SK-N-MC (cell line): ENCODE data around the gene MAFB.

Experiments used
- DNase-seq: peaks from one replicate; pipeline ENCODE4 v3.0.0-alpha.2; 2011; ENCODE audit warnings: low read depth, low spot score
- H3K27ac ChIP-seq: fragments of 200-600 bp; sonication (generic); 2 replicates; pipeline ENCODE4 v1.5.1; 2016; ENCODE audit warnings: mixed run types
- H3K36me3 ChIP-seq: fragments of 200-600 bp; sonication (generic); 2 replicates; pipeline ENCODE4 v1.6.1; 2017; ENCODE audit warnings: antibody characterized with exemption, low read length, mixed read lengths; ENCODE audit not compliant: insufficient read depth
- H3K4me3 ChIP-seq: fragments of 200-600 bp; sonication (generic); 2 replicates; pipeline ENCODE4 v1.5.1; 2016
- H3K9ac ChIP-seq: fragments of 200-600 bp; sonication (generic); 2 replicates; pipeline ENCODE4 v1.8.0; 2017; ENCODE audit warnings: mixed run types, mixed read lengths; ENCODE audit not compliant: insufficient read length
- H3K9me3 ChIP-seq: fragments of 200-600 bp; sonication (generic); 2 replicates; pipeline ENCODE4 v1.6.1; 2017; ENCODE audit warnings: low read depth, mild to moderate bottlenecking, antibody characterized with exemption, low read length, moderate library complexity, mixed read lengths
- EZH2 ChIP-seq: fragments of 200-600 bp; sonication (generic); IDR thresholded peaks from one replicate; pipeline ENCODE4 v1.6.1; 2017; ENCODE audit warnings: antibody characterized with exemption
- FOXP2 ChIP-seq: optimal IDR thresholded peaks from 2 replicates; pipeline ENCODE3; 2011; ENCODE audit warnings: mild to moderate bottlenecking, moderate library complexity; ENCODE audit not compliant: insufficient read depth; ENCODE audit errors: extremely low read length, control extremely low read depth
- POLR2AphosphoS5 ChIP-seq: IDR thresholded peaks from 2 replicates; pipeline ENCODE4 v1.6.1; 2012; ENCODE audit warnings: mild to moderate bottlenecking, low read depth, low read length, borderline replicate concordance

The MAFB gene

DNA sequence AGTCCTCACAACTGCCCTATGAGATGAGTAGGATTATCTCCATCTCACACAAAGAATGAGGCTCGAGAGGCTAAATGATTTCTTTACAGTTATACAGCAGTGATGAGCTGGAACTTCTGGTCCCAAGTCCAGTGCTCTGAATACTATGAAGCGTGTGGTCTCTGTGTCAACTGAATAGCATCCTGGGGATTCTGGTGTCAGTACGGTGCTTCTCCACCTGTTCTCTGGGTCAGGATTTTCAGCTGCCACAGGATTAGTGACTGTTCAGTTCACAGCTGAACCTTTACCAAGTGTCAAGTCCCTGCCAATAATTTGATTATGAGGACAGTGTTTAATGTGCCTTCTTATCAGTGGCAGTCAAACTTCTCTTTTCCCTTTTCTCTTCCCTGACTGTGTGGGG, 5.2 kb upstream of the MAFB start:
- no peak overlapping the region for H3K9ac ChIP-seq
- DNase-seq: no peak
- no peaks in the 10 kb centered on the region for H3K36me3 ChIP-seq
- H3K9me3 ChIP-seq: no peaks in the 10 kb centered on the region
- no peak overlapping the region for H3K27ac ChIP-seq
- TF ChIP-seq POLR2AphosphoS5 (no peak), FOXP2 (no peak), EZH2 (no peak)
- no peak overlapping the region for H3K4me3 ChIP-seq

DNA sequence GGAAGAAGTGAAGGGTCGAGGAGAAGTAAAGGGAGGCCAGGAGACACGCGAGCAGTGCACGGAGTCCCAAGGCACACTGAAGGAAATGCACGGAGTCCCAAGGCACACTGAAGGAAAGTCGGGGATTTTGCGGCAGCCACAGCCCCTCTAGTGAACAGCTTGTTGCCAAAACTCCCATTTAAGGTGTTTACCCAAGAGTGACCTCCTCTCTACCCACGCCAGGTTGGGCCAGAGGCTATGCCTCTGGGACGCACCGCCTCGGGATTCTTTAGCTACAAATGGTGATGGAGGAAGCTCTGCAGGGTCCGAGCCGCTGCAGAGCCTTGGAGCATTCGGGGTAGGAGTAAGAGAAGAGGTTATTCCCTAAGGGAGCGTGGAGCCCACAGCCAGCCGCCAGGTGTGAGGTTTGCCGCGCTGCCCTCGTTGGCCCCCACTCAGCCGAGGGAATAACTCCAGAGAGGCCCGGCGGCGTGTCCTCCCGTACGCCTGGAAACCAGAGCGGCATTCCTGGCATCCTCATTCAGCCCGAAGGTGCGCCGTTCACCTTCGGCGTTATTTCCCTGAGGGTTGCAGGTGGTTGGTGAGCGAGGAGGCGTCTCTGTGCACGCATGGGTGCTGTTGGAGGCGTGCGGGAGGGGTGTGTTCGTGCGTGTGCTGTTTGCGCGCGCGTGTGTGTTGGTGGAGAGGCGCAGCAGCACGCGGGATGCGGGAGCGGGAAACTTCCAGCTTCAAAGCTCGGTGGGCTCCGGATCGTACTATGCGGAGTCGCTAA, 3.4 kb upstream of the MAFB start:
- Histone ChIP-seq H3K4me3 (no peak overlapping the region), H3K9me3 (no peaks in the 10 kb centered on the region), H3K9ac (no peak overlapping the region), H3K36me3 (peaks cover 10% of the 10 kb centered on the region), H3K27ac (no peak overlapping the region)
- TF ChIP-seq EZH2: no peak
- TF ChIP-seq POLR2AphosphoS5: no peak
- TF ChIP-seq FOXP2: no peak
- DNase-seq: no peak

DNA sequence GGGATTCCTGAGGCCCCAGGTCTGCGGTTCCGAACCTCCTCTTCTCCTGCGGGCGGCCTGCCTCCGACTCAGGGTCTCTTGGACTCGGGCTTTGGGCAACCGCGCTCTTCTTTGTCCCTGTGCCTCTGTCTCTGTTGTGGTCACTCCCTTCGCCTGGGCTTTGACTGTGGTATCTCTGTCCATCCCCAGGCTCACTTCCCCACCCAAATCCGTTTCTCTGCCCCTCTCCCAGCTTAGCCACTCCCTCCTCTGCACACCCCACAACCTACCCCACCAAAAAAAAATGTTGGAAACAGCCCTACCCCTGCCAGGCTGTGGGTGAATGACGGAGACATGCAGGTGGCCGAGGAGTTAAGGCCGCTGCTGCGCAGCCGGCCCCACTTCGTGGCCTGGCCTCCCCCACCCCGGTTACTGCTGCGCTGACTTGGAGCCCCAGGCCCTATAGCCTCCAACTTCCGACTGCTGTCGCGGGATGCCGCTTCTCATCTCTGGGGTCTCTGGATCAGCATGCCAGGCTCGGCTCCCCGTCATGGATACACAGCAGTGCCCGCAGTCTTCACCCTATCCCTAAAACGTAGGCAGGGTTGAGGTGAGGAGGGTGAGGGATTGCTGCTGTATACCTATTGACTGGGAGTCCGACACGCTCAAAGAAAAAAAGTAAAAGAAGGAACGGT, 2.7 kb upstream of the MAFB start:
- H3K9me3 ChIP-seq: no peaks in the 10 kb centered on the region
- H3K9ac ChIP-seq: no peak overlapping the region
- no peak overlapping the region for H3K4me3 ChIP-seq
- no peak for DNase-seq
- TF ChIP-seq POLR2AphosphoS5 (no peak), FOXP2 (no peak)
- peaks cover 18% of the 10 kb centered on the region for H3K36me3 ChIP-seq
- H3K27ac ChIP-seq: no peak overlapping the region

DNA sequence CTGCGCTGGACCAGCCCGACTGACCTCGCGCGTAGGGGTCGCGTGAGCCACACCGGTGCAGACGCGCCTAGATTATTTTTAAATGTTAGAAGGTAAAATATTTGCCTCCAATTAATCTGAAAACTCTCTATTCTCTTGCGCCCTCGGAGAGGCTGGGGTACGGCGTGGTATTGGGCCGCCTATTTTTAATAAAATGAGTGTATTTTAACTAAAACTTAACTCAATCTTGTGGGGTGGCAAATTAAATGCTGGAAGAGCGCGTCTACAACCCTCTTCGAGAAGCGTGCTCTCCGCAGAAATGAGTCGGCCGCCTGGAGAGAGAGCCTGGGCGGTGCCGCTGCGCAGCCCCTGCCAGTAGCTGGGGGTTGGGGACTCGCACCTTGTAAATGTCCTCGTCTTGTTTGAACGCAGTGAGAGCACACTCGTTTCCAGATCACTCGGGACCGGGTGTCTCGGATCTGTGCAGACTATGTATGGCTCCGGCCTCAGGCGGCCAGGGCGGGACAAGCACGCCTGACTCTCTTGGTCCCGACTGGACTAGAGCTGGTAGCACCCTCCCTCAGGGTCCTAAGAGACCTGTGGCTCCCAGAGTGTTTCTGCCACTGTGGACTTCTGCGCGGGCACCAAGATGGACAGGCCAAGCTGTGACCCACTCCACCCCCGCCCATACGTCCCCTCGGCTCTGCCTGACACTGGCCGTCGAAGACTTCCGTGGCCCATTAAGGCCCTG, 2.0 kb upstream of the MAFB start:
- Histone ChIP-seq H3K4me3 (no peak overlapping the region), H3K27ac (no peak overlapping the region), H3K9me3 (no peaks in the 10 kb centered on the region), H3K9ac (no peak overlapping the region), H3K36me3 (peaks cover 25% of the 10 kb centered on the region)
- no peak for DNase-seq
- TF ChIP-seq POLR2AphosphoS5 (no peak), EZH2 (no peak), FOXP2 (no peak)

DNA sequence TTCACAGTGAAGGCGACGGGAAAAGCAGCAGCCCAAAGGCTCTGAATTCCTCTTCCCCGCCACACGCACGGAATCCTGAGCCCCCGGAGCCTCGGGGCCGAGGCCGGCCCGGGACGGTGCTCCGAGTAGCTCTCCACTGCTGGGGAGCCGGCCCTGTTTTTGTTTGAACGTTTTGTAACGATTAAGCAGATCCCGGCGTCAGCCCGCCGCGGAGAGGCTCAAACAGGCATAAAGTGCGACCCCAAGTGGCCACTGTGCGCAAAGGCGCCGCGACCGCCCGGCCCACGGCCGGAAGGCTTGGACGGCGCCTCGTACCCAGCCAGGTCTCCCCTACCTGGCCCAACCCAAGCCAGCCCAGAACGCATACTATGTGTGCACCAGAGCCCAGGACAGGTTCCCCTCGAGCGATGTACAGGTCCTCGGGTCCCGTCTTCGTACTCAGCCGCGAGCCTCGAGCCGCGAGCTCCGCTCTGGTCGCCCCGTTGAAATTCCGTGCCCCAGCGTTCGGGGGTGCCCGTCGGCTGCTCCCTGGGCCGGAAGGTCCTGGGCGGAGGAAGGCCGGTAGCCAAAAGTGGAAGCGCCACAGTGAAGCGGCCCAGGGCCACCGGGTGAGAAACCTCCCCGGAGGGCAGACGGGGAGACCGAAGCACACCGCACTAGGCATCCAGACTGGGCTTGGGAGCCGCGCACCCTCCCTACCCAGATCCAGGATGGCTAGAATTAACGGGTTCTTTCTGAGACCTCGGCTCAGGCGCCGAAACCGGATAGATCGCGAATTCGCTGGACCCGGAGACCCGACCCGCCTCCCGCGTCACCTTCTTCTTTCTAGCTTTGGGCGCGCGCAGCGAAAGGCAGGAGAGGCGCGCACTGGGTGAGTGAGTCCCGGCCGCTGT, 1.2 kb upstream of the MAFB start:
- DNase-seq: peak; percentile 53
- Histone ChIP-seq H3K9ac (peak overlapping the region; percentile 84), H3K9me3 (no peaks in the 10 kb centered on the region), H3K27ac (peak overlapping the region; percentile 93), H3K36me3 (peaks cover 33% of the 10 kb centered on the region), H3K4me3 (peak overlapping the region; percentile 93)
- TF ChIP-seq EZH2: no peak
- TF ChIP-seq POLR2AphosphoS5: peak; percentile 41

DNA sequence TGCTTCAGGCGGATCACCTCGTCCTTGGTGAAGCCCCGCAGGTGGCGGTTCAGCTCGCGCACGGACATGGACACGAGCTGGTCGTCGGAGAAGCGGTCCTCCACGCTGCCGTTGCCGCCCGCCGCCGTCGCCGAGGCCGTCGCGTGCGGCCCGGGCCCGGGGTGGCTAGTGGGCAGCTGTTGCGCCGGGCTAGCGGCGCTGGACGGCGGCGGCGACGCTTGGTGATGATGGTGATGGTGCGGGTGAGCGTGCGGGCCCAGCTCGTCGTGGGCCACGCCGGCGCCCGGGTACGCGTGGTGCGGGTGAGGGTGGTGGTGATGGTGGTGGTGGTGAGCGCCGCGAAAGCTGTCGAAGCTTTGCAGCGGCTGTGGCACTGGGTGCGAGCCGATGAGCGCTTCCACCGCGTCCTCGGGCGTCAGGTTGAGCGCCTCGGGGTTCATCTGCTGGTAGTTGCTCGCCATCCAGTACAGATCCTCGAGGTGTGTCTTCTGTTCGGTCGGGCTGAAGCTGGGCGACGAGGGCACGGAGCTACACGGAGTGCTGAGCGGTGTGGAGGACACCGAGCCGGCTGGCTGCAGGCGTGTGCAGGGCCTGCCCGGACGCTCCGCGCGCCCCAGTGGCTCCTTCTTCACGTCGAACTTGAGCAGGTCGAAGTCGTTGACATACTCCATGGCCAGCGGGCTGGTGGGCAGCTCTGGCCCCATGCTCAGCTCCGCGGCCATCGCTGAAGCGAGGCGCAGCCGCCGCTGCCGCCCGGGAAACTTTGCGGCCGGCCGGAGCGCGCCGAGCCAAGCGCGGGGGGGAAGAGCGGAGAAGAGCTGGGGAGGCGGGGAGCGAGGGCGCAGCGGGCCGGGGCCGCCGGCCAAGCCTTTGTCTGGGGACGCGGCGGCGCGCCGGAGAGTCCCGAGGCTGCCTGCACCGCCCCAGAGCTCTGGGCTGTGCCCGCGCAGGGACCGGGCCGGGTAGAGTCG, 622 bp downstream of the MAFB start:
- Histone ChIP-seq H3K9me3 (no peaks in the 10 kb centered on the region), H3K36me3 (peaks cover 49% of the 10 kb centered on the region), H3K27ac (peak overlapping the region; percentile 82), H3K9ac (peak overlapping the region; percentile 86), H3K4me3 (peak overlapping the region; percentile 90)
- TF ChIP-seq EZH2 (no peak), POLR2AphosphoS5 (no peak), FOXP2 (no peak)
- DNase-seq: no peak
